Liver (tissue), 9 donors: ENCODE data around the gene DHRS11. TPM values are rescaled to one million over a fixed set of nuclear protein-coding genes. Genes with fewer than 3 reads are reported as not detected.

Source experiments
- DNase-seq: peaks from one replicate; pipeline ENCODE4 v3.0.0-alpha.2; 2017; ENCODE audit warnings: low spot score
- H3K27ac ChIP-seq, 2 donors: one replicate each; pipeline ENCODE4 v1.7.0; 2013; ENCODE audit warnings: inconsistent platforms in 2 of 2, low read length in 2 of 2, control low read depth in 1 of 2, low read depth in 1 of 2, mild to moderate bottlenecking in 1 of 2
- H3K27me3 ChIP-seq, 4 donors: one replicate each; pipeline versions ENCODE4 v1.6.1 to v1.7.0; 2013; ENCODE audit warnings: low read length in 3 of 4, inconsistent platforms in 1 of 4, mild to moderate bottlenecking in 1 of 4, moderate library complexity in 1 of 4; ENCODE audit not compliant: control insufficient read depth in 4 of 4, insufficient read depth in 4 of 4
- H3K36me3 ChIP-seq, 4 donors: one replicate each; pipeline versions ENCODE4 v1.6.1 to v1.7.0; 2013; ENCODE audit warnings: low read length in 3 of 4, mild to moderate bottlenecking in 3 of 4, low read depth in 1 of 4, moderate library complexity in 1 of 4; ENCODE audit not compliant: control insufficient read depth in 4 of 4, insufficient read depth in 3 of 4
- H3K4me1 ChIP-seq, 4 donors: one replicate each; pipeline versions ENCODE4 v1.6.1 to v1.7.0; 2013; ENCODE audit warnings: low read length in 3 of 4, mild to moderate bottlenecking in 3 of 4, moderate library complexity in 1 of 4; ENCODE audit not compliant: control insufficient read depth in 4 of 4, insufficient read depth in 4 of 4
- H3K4me3 ChIP-seq, 3 donors: one replicate each; pipeline versions ENCODE4 v1.6.1 to v1.7.0; 2013; ENCODE audit warnings: low read length in 3 of 3, control low read depth in 1 of 3, low read depth in 1 of 3, mild to moderate bottlenecking in 1 of 3
- H3K9ac ChIP-seq, 2 donors: one replicate each; pipeline ENCODE4 v1.7.0; 2013; ENCODE audit warnings: low read length in 2 of 2, mild to moderate bottlenecking in 2 of 2, moderate library complexity in 2 of 2, control low read depth in 1 of 2, low read depth in 1 of 2
- H3K9me3 ChIP-seq, 4 donors: one replicate each; pipeline versions ENCODE4 v1.6.1 to v1.7.0; 2013; ENCODE audit warnings: low read length in 3 of 4; ENCODE audit not compliant: control insufficient read depth in 4 of 4
- ATF3 ChIP-seq: IDR thresholded peaks from 2 replicates; pipeline ENCODE4 v1.6.1; 2016; ENCODE audit warnings: antibody characterized with exemption
- EGR1 ChIP-seq, 2 donors: IDR thresholded peaks; 2 replicates each; pipeline ENCODE4 v1.6.1; 2016 to 2018; ENCODE audit warnings: antibody characterized with exemption in 2 of 2, low read depth in 2 of 2
- FOXA1 ChIP-seq: IDR thresholded peaks from 2 replicates; pipeline ENCODE4 v1.6.1; 2016; ENCODE audit warnings: antibody characterized with exemption
- FOXA2 ChIP-seq: IDR thresholded peaks from 2 replicates; pipeline ENCODE4 v1.6.1; 2016; ENCODE audit warnings: antibody characterized with exemption
- GABPA ChIP-seq, 2 donors: IDR thresholded peaks in 1 of 2; conservative IDR thresholded peaks in 1 of 2; 2 replicates each; pipeline ENCODE4 v1.6.1; 2016; ENCODE audit warnings: antibody characterized with exemption in 2 of 2, mild to moderate bottlenecking in 1 of 2, moderate library complexity in 1 of 2
- HNF4A ChIP-seq, 2 donors: conservative IDR thresholded peaks; 2 replicates each; pipeline ENCODE4 v1.6.1; 2016; ENCODE audit warnings: antibody characterized with exemption in 2 of 2, mild to moderate bottlenecking in 2 of 2
- HNF4G ChIP-seq: IDR thresholded peaks from 2 replicates; pipeline ENCODE4 v1.6.1; 2016; ENCODE audit warnings: antibody characterized with exemption
- JUND ChIP-seq, 2 donors: IDR thresholded peaks; 2 replicates each; pipeline ENCODE4 v1.6.1; 2016; ENCODE audit warnings: antibody characterized with exemption in 2 of 2
- RAD21 ChIP-seq, 2 donors: IDR thresholded peaks; 2 replicates each; pipeline ENCODE4 v1.6.1; 2016; ENCODE audit warnings: antibody characterized with exemption in 2 of 2, mild to moderate bottlenecking in 2 of 2
- ZBTB33 ChIP-seq: IDR thresholded peaks from 2 replicates; pipeline ENCODE4 v1.6.1; 2016; ENCODE audit warnings: antibody characterized with exemption
- WGBS: extraction: QIAGEN DNeasy Blood & Tissue Kit; methylation state at CpG from one replicate; pipeline ENCODE4 v1.1.7; 2013; 5-methylcytosine and 5-hydroxymethylcytosine counted together
- polyA plus RNA-seq, 2 donors: library from polyadenylated mRNA; stranded (reverse) in 1 of 2; unstranded in 1 of 2; fragments of 200-250 nt in 1 of 2; fragments of >200 nt in 1 of 2; fragmentation: Nextera tagmentation in 1 of 2; extraction: Ambion mirVana in 1 of 2; gene quantifications; one replicate each; pipeline versions ENCODE4 v1.2.1 to v1.2.3, GENCODE V29; 2013 to 2015
- total RNA-seq, 2 donors: library from RNA; depleted of rRNA; stranded (reverse); fragments of >200 nt; gene quantifications; one replicate each; pipeline ENCODE4 v1.2.3, GENCODE V29; 2014
- TF ChIP-seq, protein P1 (sequence below): fragments of 150-350 bp; IDR thresholded peaks from 2 replicates; pipeline ENCODE4 v1.5.1; 2017; ENCODE audit warnings: improper control_type of control experiment, low read depth, low read length; ENCODE audit not compliant: missing input control
- TF ChIP-seq, protein P2 (sequence below): IDR thresholded peaks from 2 replicates; pipeline ENCODE4 v1.6.1; 2016; ENCODE audit warnings: antibody characterized with exemption
- TF ChIP-seq, protein P3 (sequence below): IDR thresholded peaks from 2 replicates; pipeline ENCODE4 v1.6.1; 2016; ENCODE audit warnings: antibody characterized with exemption, mild to moderate bottlenecking
- donor health status: healthy.
- donor health status: healthy.
- donor health status: healthy.
- donor health status: healthy.
- donor health status: healthy.

DHRS11 gene
- total and polyA plus RNA-seq, 4 donors = 4.2 to 8.0 (median 6.5) TPM

- no peak overlapping the region for H3K9ac ChIP-seq
- H3K4me1 ChIP-seq = no peaks in the 10 kb centered on the region
- 51% methylated on average over 7 of the region's 7 CpGs for WGBS
- no peaks in the 10 kb centered on the region for H3K27me3 ChIP-seq
- H3K27ac ChIP-seq = no peak overlapping the region
- no peaks in the 10 kb centered on the region for H3K36me3 ChIP-seq
- H3K4me3 ChIP-seq = no peak overlapping the region
- H3K9me3 ChIP-seq = no peaks in the 10 kb centered on the region
- DNase-seq = no peak
- TF ChIP-seq, protein P1, sequence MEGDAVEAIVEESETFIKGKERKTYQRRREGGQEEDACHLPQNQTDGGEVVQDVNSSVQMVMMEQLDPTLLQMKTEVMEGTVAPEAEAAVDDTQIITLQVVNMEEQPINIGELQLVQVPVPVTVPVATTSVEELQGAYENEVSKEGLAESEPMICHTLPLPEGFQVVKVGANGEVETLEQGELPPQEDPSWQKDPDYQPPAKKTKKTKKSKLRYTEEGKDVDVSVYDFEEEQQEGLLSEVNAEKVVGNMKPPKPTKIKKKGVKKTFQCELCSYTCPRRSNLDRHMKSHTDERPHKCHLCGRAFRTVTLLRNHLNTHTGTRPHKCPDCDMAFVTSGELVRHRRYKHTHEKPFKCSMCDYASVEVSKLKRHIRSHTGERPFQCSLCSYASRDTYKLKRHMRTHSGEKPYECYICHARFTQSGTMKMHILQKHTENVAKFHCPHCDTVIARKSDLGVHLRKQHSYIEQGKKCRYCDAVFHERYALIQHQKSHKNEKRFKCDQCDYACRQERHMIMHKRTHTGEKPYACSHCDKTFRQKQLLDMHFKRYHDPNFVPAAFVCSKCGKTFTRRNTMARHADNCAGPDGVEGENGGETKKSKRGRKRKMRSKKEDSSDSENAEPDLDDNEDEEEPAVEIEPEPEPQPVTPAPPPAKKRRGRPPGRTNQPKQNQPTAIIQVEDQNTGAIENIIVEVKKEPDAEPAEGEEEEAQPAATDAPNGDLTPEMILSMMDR = no peak
- no peak for TF ChIP-seq ZBTB33
- no peak for TF ChIP-seq FOXA1
These were observed 26.1 kb downstream of the DHRS11 start for GRCh38 chr17:36617773-36618172.

DNA sequence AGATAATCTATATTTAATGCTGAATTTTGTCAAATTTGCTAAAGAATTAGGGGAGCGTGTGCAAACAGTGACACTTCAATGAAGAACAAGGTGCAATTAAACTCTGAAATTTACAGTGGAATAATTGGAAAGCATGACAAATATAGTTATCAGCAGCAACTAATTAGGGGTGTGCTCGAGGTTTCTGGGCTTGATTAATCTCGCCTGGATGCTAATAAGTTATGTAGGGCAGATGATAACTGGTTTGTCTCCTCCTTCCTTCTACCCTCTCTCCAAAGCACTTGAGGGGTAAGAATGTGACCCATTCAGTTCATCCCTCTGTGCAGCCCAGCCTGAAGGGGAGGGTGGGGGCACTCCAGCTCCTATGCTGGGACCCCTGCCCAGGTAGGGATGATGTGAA lies 31.6 kb downstream of the DHRS11 start:
- Histone ChIP-seq H3K36me3 (no peaks in the 10 kb centered on the region), H3K27ac (no peak overlapping the region), H3K4me1 (peaks cover 0 to 7% (median 4%) of the 10 kb centered on the region in 4 donors), H3K4me3 (no peak overlapping the region), H3K9ac (no peak overlapping the region), H3K9me3 (no peaks in the 10 kb centered on the region), H3K27me3 (no peaks in the 10 kb centered on the region)
- 93% methylated on average over 3 of the region's 3 CpGs for WGBS
- DNase-seq = no peak
- TF ChIP-seq EGR1 (IDR thresholded peaks at IDR 0.05; ENCODE audit: low read depth in 2 of 2) = no peak
- no peak for TF ChIP-seq FOXA2
- TF ChIP-seq, protein P1 = no peak
- no peak for TF ChIP-seq GABPA (IDR thresholded peaks at IDR 0.05 in 1 of 2, conservative IDR thresholded peaks at IDR 0.05 in 1 of 2)
- TF ChIP-seq HNF4G = no peak
- TF ChIP-seq, protein P2, sequence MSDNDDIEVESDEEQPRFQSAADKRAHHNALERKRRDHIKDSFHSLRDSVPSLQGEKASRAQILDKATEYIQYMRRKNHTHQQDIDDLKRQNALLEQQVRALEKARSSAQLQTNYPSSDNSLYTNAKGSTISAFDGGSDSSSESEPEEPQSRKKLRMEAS = no peak
- no peak for TF ChIP-seq JUND (IDR thresholded peaks at IDR 0.05)
- no peak for TF ChIP-seq ATF3
- no peak for TF ChIP-seq ZBTB33
- TF ChIP-seq RAD21 (IDR thresholded peaks at IDR 0.05) = no peak
- TF ChIP-seq HNF4A (conservative IDR thresholded peaks at IDR 0.05) = no peak
- TF ChIP-seq, protein P3, sequence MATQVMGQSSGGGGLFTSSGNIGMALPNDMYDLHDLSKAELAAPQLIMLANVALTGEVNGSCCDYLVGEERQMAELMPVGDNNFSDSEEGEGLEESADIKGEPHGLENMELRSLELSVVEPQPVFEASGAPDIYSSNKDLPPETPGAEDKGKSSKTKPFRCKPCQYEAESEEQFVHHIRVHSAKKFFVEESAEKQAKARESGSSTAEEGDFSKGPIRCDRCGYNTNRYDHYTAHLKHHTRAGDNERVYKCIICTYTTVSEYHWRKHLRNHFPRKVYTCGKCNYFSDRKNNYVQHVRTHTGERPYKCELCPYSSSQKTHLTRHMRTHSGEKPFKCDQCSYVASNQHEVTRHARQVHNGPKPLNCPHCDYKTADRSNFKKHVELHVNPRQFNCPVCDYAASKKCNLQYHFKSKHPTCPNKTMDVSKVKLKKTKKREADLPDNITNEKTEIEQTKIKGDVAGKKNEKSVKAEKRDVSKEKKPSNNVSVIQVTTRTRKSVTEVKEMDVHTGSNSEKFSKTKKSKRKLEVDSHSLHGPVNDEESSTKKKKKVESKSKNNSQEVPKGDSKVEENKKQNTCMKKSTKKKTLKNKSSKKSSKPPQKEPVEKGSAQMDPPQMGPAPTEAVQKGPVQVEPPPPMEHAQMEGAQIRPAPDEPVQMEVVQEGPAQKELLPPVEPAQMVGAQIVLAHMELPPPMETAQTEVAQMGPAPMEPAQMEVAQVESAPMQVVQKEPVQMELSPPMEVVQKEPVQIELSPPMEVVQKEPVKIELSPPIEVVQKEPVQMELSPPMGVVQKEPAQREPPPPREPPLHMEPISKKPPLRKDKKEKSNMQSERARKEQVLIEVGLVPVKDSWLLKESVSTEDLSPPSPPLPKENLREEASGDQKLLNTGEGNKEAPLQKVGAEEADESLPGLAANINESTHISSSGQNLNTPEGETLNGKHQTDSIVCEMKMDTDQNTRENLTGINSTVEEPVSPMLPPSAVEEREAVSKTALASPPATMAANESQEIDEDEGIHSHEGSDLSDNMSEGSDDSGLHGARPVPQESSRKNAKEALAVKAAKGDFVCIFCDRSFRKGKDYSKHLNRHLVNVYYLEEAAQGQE = no peak
